ENCODE measurements around the gene BICDL2. TPM values are rescaled to one million over a fixed set of nuclear protein-coding genes. Genes with fewer than 3 reads are reported as not detected.

The BICDL2 gene
- total and polyA plus RNA-seq, 2 of the 4 experiments (the other 2 are of a cell fraction) = 0.17 to 0.18 TPM

GRCh38 chr16:3063625-3064386 lies 27.1 kb upstream of the BICDL2 start (continued):
- TF ChIP-seq CHD1 (IDR thresholded peaks at IDR 0.05; ENCODE audit: low read depth, low read length) = no peak

- Histone ChIP-seq H3K56ac (ENCODE audit: extremely low read depth, insufficient read depth, low read length) (no peak overlapping the region), H2AFZ (replicated peaks; ENCODE audit: low read length, poor library complexity) (no peak overlapping the region), H4K5ac (ENCODE audit: low read depth, low read length) (no peak overlapping the region), H4K20me1 (ENCODE audit: insufficient read depth, low read length) (no peaks in the 10 kb centered on the region), H3K4ac (ENCODE audit: low read depth, low read length) (no peak overlapping the region), H3K18ac (ENCODE audit: low read depth, low read length) (no peak overlapping the region), H4K8ac (ENCODE audit: low read depth in 2 of 2, low read length in 2 of 2) (no peak overlapping the region), H2BK15ac (ENCODE audit: low read depth, low read length) (no peak overlapping the region), H2AK9ac (replicated peaks; ENCODE audit: low read depth, low read length, poor library complexity) (no peak overlapping the region), H3K9me3 (ENCODE audit: control insufficient read depth, insufficient read depth, low read length) (no peaks in the 10 kb centered on the region), H3K4me2 (ENCODE audit: low read depth, low read length) (no peak overlapping the region), H3K4me3 (ENCODE audit: insufficient read depth, low read depth, low read length) (no peak overlapping the region), H3K9me1 (ENCODE audit: insufficient read depth, low read length) (peaks cover 24% of the 10 kb centered on the region), H3K27me3 (ENCODE audit: control insufficient read depth, insufficient read depth, low read length) (no peaks in the 10 kb centered on the region; the same call in 1 of the 2 replicates), H2BK120ac (ENCODE audit: low read depth, low read length) (no peak overlapping the region), H3K9ac (ENCODE audit: low read depth, low read length) (no peak overlapping the region), H3K14ac (replicated peaks; ENCODE audit: low read depth, low read length) (no peak overlapping the region), H2BK20ac (ENCODE audit: low read depth, low read length) (no peak overlapping the region), H3K79me1 (ENCODE audit: low read depth in 1 of 2, low read length in 2 of 2) (peaks cover 6 to 33% of the 10 kb centered on the region in 2 experiments; a peak in 2 of 4 replicates), H3K36me3 (ENCODE audit: control insufficient read depth, insufficient read depth, low read length) (no peaks in the 10 kb centered on the region), H3K27ac (ENCODE audit: insufficient read depth, low read length) (no peak overlapping the region), H3K4me1 (ENCODE audit: control insufficient read depth, insufficient read depth, low read length) (peaks cover 17% of the 10 kb centered on the region), H3K23ac (ENCODE audit: low read depth, low read length) (no peak overlapping the region), H4K91ac (ENCODE audit: insufficient read depth, low read depth, low read length) (no peak overlapping the region), H2BK5ac (ENCODE audit: low read depth, low read length, poor library complexity, severe bottlenecking) (no peak overlapping the region), H2AK5ac (ENCODE audit: low read depth, low read length) (no peak overlapping the region)
- DNase-seq = no peak
- dilution Hi-C loops (cut with HindIII; ENCODE audit: low sequenced_read_pairs, unreplicated experiment) (no loop called here), in situ Hi-C loops (cut with MboI; ENCODE audit: low sequenced_read_pairs) (loop anchor here (5.0 kb wide), 1 partner anchor 40 kb away; no protein-coding TSS in a partner anchor), intact Hi-C loops (cut with micrococcal nuclease) (no loop called here)
- no peak for ATAC-seq (ENCODE audit: low read depth)
- WGBS, 2 experiments (ENCODE audit: extremely low coverage in 2 of 2, insufficient read length in 1 of 2) = 50% methylated on average over 2 of the region's 6 CpGs; no CpG with 5 or more reads in 1 of the 2 experiments
- ChIA-PET CTCF (no interaction called here), POLR2A (ENCODE audit: unreplicated experiment) (no interaction called here)
- BruUV-seq (replicated peaks) = no TSS peak
- TF ChIP-seq ELK1 (IDR thresholded peaks at IDR 0.05; ENCODE audit: borderline replicate concordance, low read depth, low read length) (no peak), RFX5 (IDR thresholded peaks at IDR 0.05; ENCODE audit: low read depth, low read length) (no peak), CTCF (conservative IDR thresholded peaks at IDR 0.05; ENCODE audit: low read depth, low read length) (no peak), MAFK (IDR thresholded peaks at IDR 0.05; ENCODE audit: low read depth, low read length) (no peak), USF2 (IDR thresholded peaks at IDR 0.05; ENCODE audit: low read depth, low read length) (no peak), CHD1 (IDR thresholded peaks at IDR 0.05; ENCODE audit: low read depth, low read length) (no peak), RAD21 (IDR thresholded peaks at IDR 0.05; ENCODE audit: low read length) (no peak), FOS (IDR thresholded peaks at IDR 0.05; ENCODE audit: low read depth, low read length) (no peak), POLR2A (IDR thresholded peaks at IDR 0.05; ENCODE audit: low read depth, low read length) (no peak), CEBPB (IDR thresholded peaks at IDR 0.05; ENCODE audit: low read depth, low read length) (no peak), SMC3 (IDR thresholded peaks at IDR 0.05; ENCODE audit: low read depth, low read length) (no peak), BHLHE40 (IDR thresholded peaks at IDR 0.05; ENCODE audit: low read depth, low read length) (no peak), NFE2L2 (IDR thresholded peaks at IDR 0.05; ENCODE audit: low read depth, low read length) (no peak)
Observed at GRCh38 chr16:3062553-3062952, 25.8 kb upstream of the BICDL2 start.

Data from IMR-90 (cell line).